Stimulated activated CD4-positive, alpha-beta T cell treated with anti-CD3 and anti-CD28 coated beads, Interleukin-4, amount 100 ng/mL, for 4 hours (primary cell): ENCODE measurements around the gene TXNDC9.
A peak's percentile ranks its signal among the peaks of the same experiment; 100 is the strongest.
"Not testable (repeated sequence)": the region's sequence is repeated elsewhere in the genome, so short reads cannot be mapped to it uniquely, and the experiment has no call there.

ENCODE experiments used
- DNase-seq, 2 experiments: peaks; one replicate each; pipeline ENCODE4 v3.0.0-alpha.2; 2020

Gene TXNDC9

DNA sequence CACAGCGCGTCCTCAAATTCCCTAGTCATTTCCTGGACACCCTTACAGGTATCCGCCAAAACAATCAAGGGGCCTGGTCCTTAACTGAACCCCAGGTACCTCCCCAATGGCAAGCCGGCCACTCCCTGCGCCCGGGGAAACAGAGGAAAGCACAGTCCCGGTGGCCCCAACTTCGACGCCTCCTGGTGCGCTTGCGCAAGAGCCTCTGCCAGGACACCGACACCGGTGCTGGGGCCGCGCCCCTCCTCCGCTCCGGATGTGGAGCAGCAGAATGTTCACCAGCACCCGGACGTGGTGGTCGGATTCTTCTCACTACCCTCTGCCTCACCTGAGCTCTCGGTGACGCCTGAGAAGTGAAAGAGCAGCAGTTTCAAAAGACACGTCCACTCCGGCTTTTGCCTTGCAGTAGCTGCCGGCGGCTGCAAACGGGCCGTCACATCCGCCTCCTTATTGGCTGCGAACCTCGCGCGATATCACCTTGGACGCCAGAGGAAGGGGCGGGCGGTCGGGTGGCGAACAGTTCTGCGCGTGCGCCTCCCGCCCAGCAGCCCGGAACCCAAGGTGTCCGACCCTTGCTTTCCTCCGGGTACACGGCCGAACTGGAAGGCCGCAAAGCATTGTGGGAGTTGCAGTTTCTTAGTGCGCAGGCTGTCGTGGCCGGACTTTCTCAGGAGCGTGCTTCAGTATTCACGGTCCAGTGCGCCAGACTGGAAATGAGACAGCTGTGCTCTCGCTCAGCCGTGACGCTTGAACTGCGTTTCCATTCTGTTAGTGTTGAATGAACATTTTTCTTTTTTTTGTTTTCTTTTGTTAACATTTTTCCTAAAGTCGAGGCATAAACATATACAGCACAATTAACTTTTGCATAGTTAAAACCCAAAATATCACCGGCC, at the start of gene TXNDC9:
Gene TXNDC9 (minus strand): TSS at position 423 of the 893 bp plus-strand sequence. CDS start 3,123 bp downstream, outside the sequence.
- DNase-seq = peak; percentile 94 to 98

GRCh38 chr2:99382143-99382542, 46.0 kb upstream of the TXNDC9 start:
- no peak for DNase-seq

DNA sequence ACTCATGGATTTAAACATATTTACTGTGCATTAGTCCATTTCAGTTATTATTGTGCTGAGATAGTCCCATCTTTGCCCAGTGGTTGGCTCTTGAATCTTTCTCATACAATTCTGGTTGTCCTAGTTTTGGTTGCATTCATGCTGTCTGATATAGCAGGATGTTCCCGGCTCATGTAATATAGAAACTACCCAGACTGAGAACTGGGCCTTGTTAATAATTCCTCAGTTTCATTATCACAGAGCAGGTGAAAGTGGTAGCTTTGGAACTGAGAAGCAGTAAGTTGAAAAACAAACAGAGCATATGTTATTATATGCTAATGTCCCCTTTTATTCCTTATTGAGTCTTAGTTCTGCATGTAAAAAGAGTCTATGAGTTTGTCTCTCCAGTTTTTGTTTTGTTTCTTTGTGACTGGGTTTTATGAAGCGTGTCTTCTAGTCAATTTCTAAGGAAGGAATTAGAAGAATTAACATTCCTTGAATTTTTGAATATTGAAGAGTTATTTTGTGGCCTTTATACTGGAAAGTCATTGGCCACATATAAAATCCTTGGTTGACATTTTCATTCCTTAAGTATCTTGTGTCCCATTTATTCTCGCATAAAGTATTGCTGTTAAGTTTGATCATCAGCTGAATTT, 44.4 kb upstream of the TXNDC9 start:
- no peak for DNase-seq

- DNase-seq = no peak
These were observed 41.7 kb upstream of the TXNDC9 start for GRCh38 chr2:99377879-99378278.

- no peak for DNase-seq
These were observed 40.2 kb upstream of the TXNDC9 start for GRCh38 chr2:99376254-99376864.

DNA sequence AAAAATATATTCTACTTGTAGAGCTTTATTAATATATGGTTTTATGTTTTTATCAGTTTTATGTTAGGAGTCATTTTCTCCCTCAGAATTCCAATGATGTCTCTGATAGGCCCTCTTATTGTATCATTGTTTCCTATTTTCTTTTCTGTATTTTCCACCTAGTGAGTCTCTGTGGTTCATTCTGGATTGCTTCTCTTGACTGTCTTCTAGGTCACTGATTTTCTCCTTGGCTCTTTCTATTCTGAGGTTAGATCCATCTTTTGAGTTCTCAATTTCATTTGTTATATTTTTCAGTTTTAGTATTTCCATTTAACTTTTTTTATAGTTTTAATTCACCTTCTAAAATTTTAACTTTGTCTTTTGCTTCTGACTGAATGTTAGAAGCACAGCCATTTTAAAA, 38.6 kb upstream of the TXNDC9 start:
- no peak for DNase-seq

DNA sequence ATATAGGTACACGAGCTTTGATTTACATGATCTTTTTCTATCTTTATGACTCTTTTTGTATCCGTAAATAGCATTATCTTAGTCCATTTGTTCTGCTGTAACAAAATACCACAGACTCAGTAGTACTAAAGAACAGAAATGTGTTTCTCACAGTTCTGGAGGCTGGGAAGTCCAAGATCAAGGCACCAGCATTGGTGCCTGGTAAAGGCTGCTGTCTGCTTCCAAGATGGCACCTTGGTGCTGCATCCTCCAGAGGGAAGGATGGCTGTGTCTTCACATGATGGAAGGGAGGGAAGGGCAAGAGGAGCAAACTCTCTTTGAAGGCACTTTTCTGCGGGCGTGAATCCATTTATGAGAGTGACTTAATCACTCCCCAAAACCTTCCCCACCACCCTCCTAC, 37.0 kb upstream of the TXNDC9 start:
- DNase-seq = no peak

- not testable (repeated sequence) for DNase-seq
These were observed 32.7 kb upstream of the TXNDC9 start for GRCh38 chr2:99368854-99369253.

GRCh38 chr2:99365661-99366060, 29.5 kb upstream of the TXNDC9 start:
- no peak for DNase-seq

- no peak for DNase-seq
These were observed 20.7 kb upstream of the TXNDC9 start for GRCh38 chr2:99356853-99357252.

DNA sequence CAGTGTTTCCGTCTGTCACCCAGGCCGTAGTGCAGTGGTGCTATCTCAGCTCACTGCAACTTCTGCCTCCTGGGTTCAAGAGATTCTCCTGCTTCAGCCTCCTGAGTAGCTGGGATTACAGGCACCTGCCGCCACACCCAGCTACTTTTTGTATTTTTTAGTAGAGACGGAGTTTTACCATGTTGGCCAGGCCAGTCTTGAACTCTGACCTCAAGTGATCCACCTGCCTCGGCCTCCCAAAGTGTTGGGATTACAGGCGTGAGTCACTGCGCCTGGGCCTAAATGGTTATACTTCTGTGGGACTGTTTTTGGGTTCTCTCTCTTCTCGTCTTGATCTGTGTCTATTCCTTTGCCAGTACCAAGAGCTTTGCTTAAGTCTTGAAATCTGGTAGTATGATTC, 18.7 kb upstream of the TXNDC9 start:
- not testable (repeated sequence) for DNase-seq

DNA sequence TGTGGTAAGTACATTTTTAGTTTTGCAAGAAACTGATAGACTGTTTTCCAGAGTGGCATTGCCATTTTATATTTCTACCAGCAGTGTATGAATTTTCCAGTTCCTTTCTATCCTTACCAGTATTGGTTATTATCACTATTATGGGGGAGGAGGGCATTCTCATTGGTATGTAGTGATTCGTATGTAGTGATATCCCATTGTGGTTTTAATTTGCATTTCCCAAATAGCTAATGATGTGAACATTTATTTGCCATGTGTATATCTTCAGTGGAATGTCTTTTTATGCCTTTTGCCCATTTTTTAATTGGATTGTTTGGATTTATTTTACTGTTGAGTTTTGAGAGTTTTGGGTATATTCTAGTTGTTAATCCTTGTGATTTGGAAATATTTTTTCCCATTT, 17.9 kb upstream of the TXNDC9 start:
- no peak for DNase-seq

DNA sequence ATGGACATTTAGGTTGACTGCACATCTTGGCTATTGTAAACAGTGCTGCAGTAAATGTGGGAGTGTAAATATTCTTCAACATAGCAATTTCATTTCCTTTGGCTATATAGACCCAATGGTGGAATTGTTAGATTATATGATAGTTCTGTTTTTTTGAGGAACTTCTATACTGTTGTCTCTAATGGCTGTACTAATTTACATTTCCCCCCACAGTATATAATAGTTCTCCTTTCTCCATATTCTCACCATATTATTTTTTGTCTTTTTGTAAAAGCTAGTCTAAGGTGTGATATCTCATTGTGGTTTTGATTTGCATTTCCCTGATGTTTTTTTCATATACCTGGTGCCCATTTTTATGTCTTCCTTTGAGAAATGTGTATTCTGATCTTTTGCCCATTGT, 14.1 kb upstream of the TXNDC9 start:
- no peak for DNase-seq

DNA sequence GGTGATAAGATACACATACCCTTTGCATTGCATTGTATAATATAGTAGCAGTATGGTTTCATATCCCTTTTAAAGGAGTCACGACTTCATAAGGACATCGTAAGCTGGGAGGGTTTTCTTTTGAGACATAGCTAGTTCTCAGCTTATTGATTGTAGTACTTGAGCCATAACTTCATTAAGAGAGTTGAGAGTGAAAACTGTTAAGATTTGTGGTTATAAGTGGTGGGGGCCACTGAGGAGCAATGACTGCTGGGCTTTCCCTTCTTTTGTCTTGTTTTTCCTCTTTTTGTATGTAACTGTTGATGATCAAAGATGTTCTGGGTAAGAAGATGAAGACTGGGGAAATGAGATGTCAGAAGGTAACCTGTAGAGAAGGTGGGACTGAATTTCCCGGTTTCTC, 12.0 kb upstream of the TXNDC9 start:
- DNase-seq = no peak

- no peak for DNase-seq
These were observed 10.1 kb upstream of the TXNDC9 start for GRCh38 chr2:99346218-99346617.

- DNase-seq = not testable (repeated sequence)
These were observed 9.3 kb upstream of the TXNDC9 start for GRCh38 chr2:99345446-99345845.

- no peak for DNase-seq
These were observed 6.4 kb upstream of the TXNDC9 start for GRCh38 chr2:99342536-99342935.

DNA sequence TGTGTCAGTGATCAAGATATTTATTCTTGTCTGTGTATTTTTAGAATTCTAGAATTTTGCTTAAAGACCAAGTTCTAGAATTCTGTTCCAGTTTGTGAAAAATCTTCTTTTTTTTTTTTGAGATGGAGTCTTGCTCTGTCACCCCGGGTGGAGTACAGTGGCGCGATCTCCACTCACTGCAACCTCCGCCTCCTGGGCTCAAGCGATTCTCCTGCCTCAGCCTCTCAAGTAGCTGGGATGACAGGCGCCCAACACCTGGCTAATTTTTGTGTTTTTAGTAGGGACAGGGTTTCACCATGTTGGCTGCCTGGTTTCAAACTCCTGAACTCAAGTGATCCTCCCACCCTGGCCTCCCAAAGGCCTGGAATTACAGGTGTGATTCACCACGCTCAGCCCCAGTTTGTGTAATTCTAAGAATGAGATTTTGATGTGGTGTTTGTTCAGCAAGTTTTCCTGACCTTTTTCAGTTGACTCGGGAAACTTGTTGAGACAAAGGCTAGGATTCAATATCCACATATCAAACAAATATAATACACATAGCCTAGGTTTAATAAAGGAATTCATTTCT, 4.6 kb upstream of the TXNDC9 start:
- DNase-seq = no peak

DNA sequence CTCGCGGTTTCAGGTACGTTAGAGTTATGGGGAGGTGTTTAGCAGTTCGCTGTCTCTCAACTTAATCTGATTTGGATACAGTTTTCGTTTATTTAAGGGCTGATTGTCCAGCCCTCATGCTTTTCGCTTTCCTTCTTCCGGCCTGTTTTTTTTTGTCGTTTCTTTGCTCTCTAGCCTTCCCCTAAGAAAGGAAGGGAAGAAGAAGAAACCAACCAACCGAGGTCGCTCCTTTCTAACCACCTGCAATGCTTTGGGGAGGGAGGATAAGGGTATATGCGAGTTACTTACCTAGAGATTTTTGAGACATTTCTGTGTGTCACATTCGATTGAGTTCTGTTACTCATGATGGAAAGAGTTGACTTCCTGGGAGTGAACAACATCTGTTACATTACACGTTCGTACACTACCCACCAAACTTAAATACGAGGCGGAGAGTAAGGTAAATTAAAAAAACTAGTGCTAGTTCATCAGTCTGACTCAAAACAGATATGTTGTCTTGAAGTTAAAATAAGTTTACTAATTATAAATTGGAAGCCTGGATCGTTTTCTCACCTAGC, 2.0 kb upstream of the TXNDC9 start:
- DNase-seq = no peak

- peak; percentile 91 to 93 for DNase-seq
These were observed 1.2 kb upstream of the TXNDC9 start, which contains the start of gene EIF5B for GRCh38 chr2:99337113-99338028. Gene EIF5B (plus strand): TSS chr2:99337389. CDS start chr2:99337555, 166 bp downstream.

DNA sequence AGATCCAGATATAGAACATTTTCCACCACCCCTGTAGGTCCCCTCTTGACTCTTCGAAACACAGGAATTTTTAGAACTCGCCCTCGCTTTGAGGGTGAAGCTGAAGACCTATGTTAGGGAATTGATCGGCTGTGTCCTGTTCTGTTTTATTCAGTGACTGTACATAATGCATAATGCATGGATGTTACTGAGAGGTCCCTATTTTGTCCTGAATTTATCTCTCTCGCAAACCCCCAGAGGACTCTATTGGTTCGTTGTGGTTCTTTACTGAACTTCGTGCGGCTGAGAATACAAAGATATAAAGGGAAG, 625 bp upstream of the TXNDC9 start:
- DNase-seq = no peak

DNA sequence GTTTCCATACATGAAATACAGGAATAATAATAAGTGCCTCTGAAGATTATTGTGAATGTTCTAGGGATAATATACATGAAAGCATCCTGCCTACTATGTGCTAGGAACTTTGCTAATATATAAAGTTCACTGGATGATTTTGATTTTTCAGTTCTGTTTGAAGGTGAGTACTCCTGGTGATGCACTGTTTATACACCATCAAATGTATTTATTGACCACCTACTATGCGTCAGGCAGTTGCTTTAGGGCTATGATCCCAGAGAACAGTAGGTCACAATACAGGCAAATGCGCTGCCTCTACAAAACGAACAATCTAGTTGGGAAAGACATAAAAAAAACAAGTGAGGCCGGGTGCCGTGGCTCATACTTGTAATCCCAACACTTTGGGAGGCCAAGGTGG, 10.7 kb downstream of the TXNDC9 start:
- DNase-seq = no peak
